Jurkat, Clone E6-1 (cell line): ENCODE results near the gene CST7. TPM values are rescaled to one million over a fixed set of nuclear protein-coding genes. Genes with fewer than 3 reads are reported as not detected.
A peak's percentile ranks its signal among the peaks of the same experiment; 100 is the strongest.
"Not testable (repeated sequence)": the region's sequence is repeated elsewhere in the genome, so short reads cannot be mapped to it uniquely, and the experiment has no call there.

Experiments used
- DNase-seq: peaks from one replicate; pipeline ENCODE4 v3.0.0-alpha.2; 2011; ENCODE audit warnings: low read depth, low spot score
- H3K4me3 ChIP-seq: 2 replicates; pipeline ENCODE4 v1.5.1; 2011; ENCODE audit warnings: mild to moderate bottlenecking, low read length, control low read depth, moderate library complexity
- polyA plus RNA-seq: library from polyadenylated mRNA; unstranded; fragments of >200 nt; gene quantifications from one replicate; pipeline ENCODE4 v1.2.1, GENCODE V29; 2012; ENCODE audit warnings: missing spikeins; ENCODE audit not compliant: insufficient read length, insufficient read depth

The CST7 gene
- 22.9 TPM for polyA plus RNA-seq

DNA sequence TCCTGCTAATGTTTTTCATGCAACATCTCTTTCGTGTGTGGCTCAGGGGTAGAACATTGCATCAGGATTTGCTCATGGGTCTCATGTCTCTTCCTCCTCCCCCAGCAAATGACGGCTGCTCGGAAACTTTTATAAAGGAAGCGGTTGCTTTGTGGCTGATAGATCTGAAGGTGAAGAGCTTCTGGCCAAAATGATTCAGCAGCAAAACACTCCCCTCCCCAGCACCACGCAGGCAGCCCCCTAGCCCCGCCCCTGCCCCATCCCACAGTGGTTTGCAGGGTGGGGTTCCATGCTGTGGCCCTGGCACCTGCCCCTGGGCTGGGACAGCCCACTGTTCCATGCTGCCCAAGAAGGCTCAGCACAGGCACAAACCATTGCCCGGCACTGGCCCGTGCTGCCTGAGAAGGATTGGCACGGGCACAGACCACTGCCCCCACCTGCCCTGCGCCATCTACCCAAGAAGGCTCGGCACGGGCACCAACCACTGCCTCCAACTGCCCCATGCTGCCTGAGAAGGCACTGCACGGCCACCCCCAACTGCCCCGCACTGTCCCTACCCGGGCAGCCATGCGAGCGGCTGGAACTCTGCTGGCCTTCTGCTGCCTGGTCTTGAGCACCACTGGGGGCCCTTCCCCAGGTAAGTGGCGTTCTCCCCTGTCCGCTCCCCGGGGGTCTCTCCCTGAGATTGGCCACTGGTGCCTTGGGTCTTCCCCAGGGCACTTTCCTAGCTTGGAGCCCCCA lies at the start of gene CST7:
Gene CST7 (plus strand): TSS at position 331 of the 741 bp plus-strand sequence. CDS start 237 bp downstream, at position 568.
- peak; percentile 97 for DNase-seq
- peak within 1 kb of the TSS; percentile 33 for H3K4me3 ChIP-seq

DNA sequence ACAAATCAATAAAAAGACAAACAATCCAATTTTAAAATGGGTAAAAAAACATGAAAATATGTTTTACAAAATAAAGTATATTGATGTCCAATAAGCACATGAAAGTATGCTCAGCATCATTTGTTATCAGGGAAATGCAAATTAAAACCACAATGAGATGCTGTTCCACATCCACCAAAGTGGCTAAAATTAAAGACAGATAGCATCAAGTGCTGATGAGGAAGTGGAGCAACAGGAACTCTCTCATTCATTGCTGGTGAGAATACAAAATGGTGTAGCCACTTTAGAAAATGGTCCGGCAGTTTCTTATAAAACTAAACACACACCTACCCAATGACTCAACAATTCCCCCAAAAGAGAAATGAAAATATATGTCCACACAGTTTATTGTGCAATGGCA lies 42.3 kb upstream of the CST7 start:
- no peak for DNase-seq
- no peak overlapping the region for H3K4me3 ChIP-seq

DNA sequence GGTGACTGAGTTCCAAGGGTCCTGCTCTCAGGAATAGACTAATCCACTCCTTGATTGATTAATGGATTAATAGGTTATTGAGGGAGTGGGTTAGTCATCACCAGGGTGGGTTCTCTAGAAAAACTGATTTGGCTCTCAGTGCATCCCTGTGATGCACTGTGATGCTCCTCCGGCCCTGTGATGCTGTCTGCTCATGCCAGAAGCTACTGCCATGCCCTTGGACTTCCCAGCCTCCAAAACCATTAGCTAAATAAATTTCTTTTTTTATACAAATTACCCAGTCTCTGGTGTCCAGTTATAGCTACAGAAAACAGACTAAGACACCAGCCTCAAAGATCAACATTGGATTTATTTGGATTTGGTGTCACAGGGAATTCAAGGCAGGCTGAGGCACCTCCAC lies 40.4 kb upstream of the CST7 start:
- DNase-seq = no peak
- H3K4me3 ChIP-seq = no peak overlapping the region

- no peak for DNase-seq
- no peak overlapping the region for H3K4me3 ChIP-seq
These were observed 39.8 kb upstream of the CST7 start for GRCh38 chr20:24909086-24909780.

GRCh38 chr20:24909861-24910260 lies 39.2 kb upstream of the CST7 start:
- no peak overlapping the region for H3K4me3 ChIP-seq

GRCh38 chr20:24910461-24910860 lies 38.6 kb upstream of the CST7 start:
- no peak overlapping the region for H3K4me3 ChIP-seq
- no peak for DNase-seq

More at GRCh38 chr20:24909861-24910260, 39.2 kb upstream of the CST7 start:
- DNase-seq = no peak

DNA sequence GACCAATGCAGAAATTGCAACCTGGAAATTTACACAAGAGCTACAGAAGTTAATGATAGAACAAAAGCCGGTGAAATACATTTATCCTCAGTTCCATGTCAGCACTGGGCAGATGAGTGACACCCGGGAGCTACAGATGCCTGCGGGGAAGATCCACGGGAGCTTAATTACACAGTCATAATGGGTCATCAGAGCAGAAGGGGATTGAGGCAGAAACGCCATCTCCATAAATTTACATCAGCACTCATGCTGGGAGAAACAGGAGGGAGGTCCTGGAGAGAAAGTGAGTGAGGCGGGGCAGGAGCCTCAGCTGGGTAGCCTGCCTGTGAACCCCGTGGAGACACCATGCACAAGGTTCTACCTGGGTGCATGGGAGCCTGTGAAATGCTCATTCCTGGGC lies 37.6 kb upstream of the CST7 start:
- no peak for DNase-seq
- no peak overlapping the region for H3K4me3 ChIP-seq

GRCh38 chr20:24912397-24913075 lies 36.5 kb upstream of the CST7 start:
- H3K4me3 ChIP-seq = no peak overlapping the region
- DNase-seq = no peak

- no peak for DNase-seq
- H3K4me3 ChIP-seq = no peak overlapping the region
These were observed 35.9 kb upstream of the CST7 start for GRCh38 chr20:24913076-24913628.

DNA sequence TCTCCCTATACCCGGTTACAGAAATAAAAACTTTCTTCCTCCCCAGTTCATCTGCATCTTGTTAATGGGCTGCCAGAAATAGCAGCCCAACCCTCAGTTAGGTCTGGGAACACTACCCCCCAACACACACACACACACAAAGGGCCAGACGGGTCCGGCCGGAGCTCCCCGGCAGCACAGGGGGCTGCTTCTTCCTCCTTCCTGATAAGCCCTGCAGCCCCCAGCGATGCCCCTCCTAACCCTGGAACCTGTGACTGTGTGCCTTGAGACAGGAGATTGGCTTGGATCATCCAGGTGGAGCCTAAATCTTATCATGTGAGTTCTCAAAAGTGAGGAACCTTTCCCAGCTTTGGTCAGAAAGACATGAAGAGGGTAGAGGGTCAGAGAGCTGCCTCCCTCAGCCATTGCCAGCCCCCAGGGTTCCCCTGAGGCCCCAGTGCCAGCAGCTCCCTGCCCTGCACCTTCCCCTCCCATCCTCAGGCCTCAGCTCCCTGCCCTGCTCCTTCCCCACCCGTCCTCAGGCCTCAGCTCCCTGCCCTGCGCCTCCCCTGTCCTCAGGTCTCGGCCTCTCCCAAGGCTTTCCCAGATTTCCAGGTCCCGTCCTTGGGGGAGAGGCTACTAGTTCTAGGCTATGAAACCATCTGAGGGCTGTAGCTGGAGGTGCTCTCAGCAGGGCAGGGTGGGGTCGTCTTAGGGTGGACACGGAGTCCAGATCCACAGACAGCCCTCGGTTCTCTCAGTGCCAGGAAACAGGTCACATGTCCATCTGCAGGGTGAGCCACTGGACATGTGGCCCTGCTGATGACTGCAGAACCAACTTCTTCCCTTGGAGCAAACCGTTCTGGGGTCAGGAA lies 34.5 kb upstream of the CST7 start:
- no peak for DNase-seq
- no peak overlapping the region for H3K4me3 ChIP-seq

DNA sequence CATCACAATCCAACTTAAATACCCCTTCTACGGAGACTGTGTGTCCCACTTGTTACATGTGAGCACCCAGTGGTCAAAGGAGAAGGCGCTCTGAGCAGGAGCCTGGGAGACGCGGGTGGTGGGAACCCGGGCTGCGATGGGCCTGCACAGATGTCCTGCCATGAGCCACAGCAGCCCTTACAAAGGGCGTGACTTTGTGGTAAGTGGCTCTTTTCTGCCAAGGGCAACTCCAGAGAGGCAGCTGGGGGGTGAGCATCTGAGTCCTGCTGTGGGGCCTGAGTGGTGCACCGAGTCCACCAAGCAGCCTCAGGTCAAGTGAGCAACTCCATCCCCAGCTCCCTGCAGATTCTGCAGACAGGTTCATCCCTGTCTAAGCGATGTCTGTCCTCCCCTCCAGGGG lies 33.6 kb upstream of the CST7 start:
- no peak overlapping the region for H3K4me3 ChIP-seq
- DNase-seq = no peak

DNA sequence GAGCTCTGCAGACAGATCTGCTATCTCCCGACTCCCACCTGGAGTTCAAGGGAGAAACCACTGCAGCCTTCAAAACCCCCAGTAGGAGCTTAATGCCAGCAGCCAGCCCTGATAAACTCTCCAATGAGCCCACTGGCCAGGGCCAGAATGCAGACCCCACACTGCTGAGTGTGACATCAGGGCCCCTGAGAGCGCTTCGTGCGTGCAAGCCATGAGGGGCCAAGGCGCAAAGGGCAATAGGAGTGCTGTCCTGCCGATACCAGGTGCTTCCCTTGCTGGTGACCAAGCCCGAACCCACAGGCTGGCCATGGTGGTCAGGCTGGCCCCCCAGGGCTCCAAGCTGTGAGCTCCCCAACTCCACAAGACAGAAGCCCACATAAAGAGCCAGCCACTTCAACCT lies 33.2 kb upstream of the CST7 start:
- no peak overlapping the region for H3K4me3 ChIP-seq
- DNase-seq = no peak

GRCh38 chr20:24916412-24916811 lies 32.7 kb upstream of the CST7 start:
- no peak overlapping the region for H3K4me3 ChIP-seq
- DNase-seq = no peak

DNA sequence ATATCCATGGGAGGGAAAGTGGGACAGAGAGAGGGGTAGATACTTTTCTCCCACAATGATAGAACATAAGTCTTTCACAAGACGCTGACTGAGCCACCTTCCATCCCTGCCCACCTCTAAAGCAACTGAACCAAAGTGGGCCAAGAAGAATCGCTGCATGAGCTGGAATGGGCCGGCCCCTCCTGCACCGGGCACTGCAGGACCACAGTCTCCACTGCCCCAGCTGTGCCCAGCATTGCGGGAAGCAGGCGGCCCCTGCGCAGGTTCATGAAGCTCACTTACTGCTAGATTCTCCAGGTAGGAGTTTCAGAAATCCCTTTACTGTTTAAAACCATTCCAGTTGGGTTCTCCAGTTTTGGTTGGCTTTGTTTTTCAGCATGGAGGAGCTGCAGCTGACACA lies 32.0 kb upstream of the CST7 start:
- H3K4me3 ChIP-seq = no peak overlapping the region
- DNase-seq = no peak

- DNase-seq = peak; percentile 45
- H3K4me3 ChIP-seq = no peak overlapping the region
These were observed 31.1 kb upstream of the CST7 start for GRCh38 chr20:24917797-24918578.

- no peak for DNase-seq
- H3K4me3 ChIP-seq = no peak overlapping the region
These were observed 30.2 kb upstream of the CST7 start for GRCh38 chr20:24918579-24919566.

DNA sequence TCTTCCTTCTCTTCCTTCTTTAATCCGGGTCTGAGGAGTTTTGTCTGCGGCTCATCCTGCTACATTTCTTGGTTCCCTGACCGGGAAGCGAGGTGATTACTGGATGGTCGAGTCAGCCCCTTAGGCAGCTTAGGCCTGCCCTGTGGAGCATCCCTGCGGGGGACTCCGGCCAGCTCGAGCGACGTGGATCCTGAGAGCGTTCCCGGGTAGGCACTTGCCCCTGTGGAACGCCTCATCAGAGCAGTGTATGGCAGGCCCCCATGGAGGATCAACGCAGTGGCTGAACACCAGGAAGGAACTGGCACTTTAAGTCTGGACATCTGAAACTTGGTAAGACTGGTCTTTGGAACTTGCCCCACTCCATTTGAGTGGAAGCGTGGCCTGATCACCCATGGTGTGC lies 29.4 kb upstream of the CST7 start:
- DNase-seq, H3K4me3 ChIP-seq: not testable (repeated sequence)
